GM21526 (cell line): ENCODE results near the gene ZNF438.

Source experiments
- ATAC-seq: cut with Tn5 transposase; IDR thresholded peaks from one replicate; pipeline ENCODE4 v1.9.1; 2021; ENCODE audit warnings: moderate library complexity; ENCODE audit not compliant: unreplicated experiment, low FRiP score

ZNF438 gene

GRCh38 chr10:30861221-30861620 is 170.4 kb downstream of the ZNF438 start:
- ATAC-seq, result no peak

- ATAC-seq, result no peak
Observed at GRCh38 chr10:30858499-30858898, 173.2 kb downstream of the ZNF438 start.

- ATAC-seq, result no peak
Observed at GRCh38 chr10:30857803-30858202, 173.9 kb downstream of the ZNF438 start.

- no peak for ATAC-seq
Observed at GRCh38 chr10:30855131-30855530, 176.5 kb downstream of the ZNF438 start.

- no peak for ATAC-seq
Observed at GRCh38 chr10:30854656-30855055, 177.0 kb downstream of the ZNF438 start.

- ATAC-seq, result no peak
Observed at GRCh38 chr10:30853066-30853465, 178.6 kb downstream of the ZNF438 start.

GRCh38 chr10:30850776-30851175 is 180.9 kb downstream of the ZNF438 start:
- ATAC-seq, result no peak

GRCh38 chr10:30849231-30850035 is 182.2 kb downstream of the ZNF438 start:
- no peak for ATAC-seq

GRCh38 chr10:30848396-30849032 is 183.2 kb downstream of the ZNF438 start:
- ATAC-seq, result no peak

GRCh38 chr10:30847642-30848041 is 184.0 kb downstream of the ZNF438 start:
- no peak for ATAC-seq

- no peak for ATAC-seq
Observed at GRCh38 chr10:30847199-30847598, 184.5 kb downstream of the ZNF438 start.

- ATAC-seq, result no peak
Observed at GRCh38 chr10:30846710-30847109, 185.0 kb downstream of the ZNF438 start.

- no peak for ATAC-seq
Observed at GRCh38 chr10:30842894-30843293, 188.8 kb downstream of the ZNF438 start.

GRCh38 chr10:30842185-30842584 is 189.5 kb downstream of the ZNF438 start:
- ATAC-seq, result no peak

- ATAC-seq, result no peak
Observed at GRCh38 chr10:30840395-30841050, 191.1 kb downstream of the ZNF438 start.

GRCh38 chr10:30839652-30840051 is 192.0 kb downstream of the ZNF438 start:
- no peak for ATAC-seq

- no peak for ATAC-seq
Observed at GRCh38 chr10:30836406-30836805, 195.3 kb downstream of the ZNF438 start.

- ATAC-seq, result no peak
Observed at GRCh38 chr10:30835146-30835545, 196.5 kb downstream of the ZNF438 start.

GRCh38 chr10:30834651-30835050 is 197.0 kb downstream of the ZNF438 start:
- no peak for ATAC-seq

GRCh38 chr10:30834153-30834552 is 197.5 kb downstream of the ZNF438 start:
- no peak for ATAC-seq

- no peak for ATAC-seq
Observed at GRCh38 chr10:30833628-30833970, 198.1 kb downstream of the ZNF438 start.
